OCI-LY1 (cell line): ENCODE measurements around the gene ARHGAP22.

Source experiments
- H2AFZ ChIP-seq: fragments of 200-600 bp; sonication (generic), shearing (Covaris generic); 2 replicates; pipeline ENCODE4 v1.6.0; 2014; ENCODE audit warnings: antibody characterized with exemption, mild to moderate bottlenecking, low read length
- H3F3A ChIP-seq: fragments of 200-600 bp; sonication (generic), shearing (Covaris generic); 2 replicates; pipeline ENCODE4 v1.6.0; 2014; ENCODE audit warnings: mild to moderate bottlenecking, antibody characterized with exemption, low read length, moderate library complexity; ENCODE audit not compliant: insufficient read depth
- H3K27ac ChIP-seq: fragments of 200-600 bp; sonication (generic); 2 replicates; pipeline ENCODE4 v1.5.1; 2014; ENCODE audit warnings: low read length, mixed run types, mild to moderate bottlenecking, low read depth; ENCODE audit not compliant: poor library complexity, severe bottlenecking
- H3K27me3 ChIP-seq: fragments of 200-600 bp; sonication (generic); 2 replicates; pipeline ENCODE4 v1.6.0; 2014; ENCODE audit warnings: antibody characterized with exemption, mild to moderate bottlenecking, low read length, moderate library complexity; ENCODE audit not compliant: insufficient read depth
- H3K36me3 ChIP-seq: fragments of 200-600 bp; sonication (generic); 2 replicates; pipeline ENCODE4 v1.6.1; 2014; ENCODE audit warnings: mild to moderate bottlenecking, antibody characterized with exemption, low read length, moderate library complexity, mixed read lengths; ENCODE audit not compliant: insufficient read depth
- H3K4me1 ChIP-seq: fragments of 200-600 bp; sonication (generic); 2 replicates; pipeline ENCODE4 v1.5.1; 2014; ENCODE audit warnings: mild to moderate bottlenecking, low read length, moderate library complexity; ENCODE audit not compliant: insufficient read depth, severe bottlenecking
- H3K4me2 ChIP-seq: fragments of 200-600 bp; sonication (generic), shearing (Covaris generic); 2 replicates; pipeline ENCODE4 v1.6.1; 2014; ENCODE audit warnings: low read length
- H3K4me3 ChIP-seq: fragments of 200-600 bp; sonication (generic); 2 replicates; pipeline ENCODE4 v1.5.1; 2014; ENCODE audit warnings: low read length, low read depth, mild to moderate bottlenecking, mixed read lengths; ENCODE audit not compliant: poor library complexity, severe bottlenecking
- H3K79me2 ChIP-seq: fragments of 200-600 bp; shearing (Covaris generic); 2 replicates; pipeline ENCODE4 v1.6.1; 2016; ENCODE audit warnings: mixed run types, low read length, mixed read lengths; ENCODE audit not compliant: insufficient read depth
- H3K9ac ChIP-seq: fragments of 200-600 bp; sonication (generic), shearing (Covaris generic); 2 replicates; pipeline ENCODE4 v1.6.1; 2014; ENCODE audit warnings: mild to moderate bottlenecking, low read length, mixed read lengths
- H3K9me2 ChIP-seq: fragments of 200-600 bp; sonication (generic), shearing (Covaris generic); 2 replicates; pipeline ENCODE4 v1.6.1; 2014; ENCODE audit warnings: low read depth, mild to moderate bottlenecking, low read length, mixed read lengths
- H3K9me3 ChIP-seq: fragments of 200-600 bp; shearing (Covaris generic); 2 replicates; pipeline ENCODE4 v1.6.1; 2014; ENCODE audit warnings: low read length, mixed read lengths
- H4K20me1 ChIP-seq: fragments of 200-600 bp; sonication (generic), shearing (Covaris generic); 2 replicates; pipeline ENCODE4 v1.6.0; 2016; ENCODE audit warnings: mild to moderate bottlenecking, low read length; ENCODE audit not compliant: insufficient read depth
- EZH2 ChIP-seq: fragments of 200-600 bp; sonication (generic), shearing (Covaris generic); IDR thresholded peaks from 2 replicates; pipeline ENCODE4 v1.8.0; 2017; ENCODE audit warnings: borderline replicate concordance, mixed run types, mild to moderate bottlenecking, antibody characterized with exemption, low read length, moderate library complexity, mixed read lengths
- TF ChIP-seq, protein P1 (sequence below): fragments of 200-600 bp; sonication (generic), shearing (Covaris generic); IDR thresholded peaks from 2 replicates; pipeline ENCODE4 v1.5.1; 2017; ENCODE audit warnings: mild to moderate bottlenecking, antibody characterized with exemption, low read length, moderate library complexity, mixed read lengths

Gene ARHGAP22

DNA sequence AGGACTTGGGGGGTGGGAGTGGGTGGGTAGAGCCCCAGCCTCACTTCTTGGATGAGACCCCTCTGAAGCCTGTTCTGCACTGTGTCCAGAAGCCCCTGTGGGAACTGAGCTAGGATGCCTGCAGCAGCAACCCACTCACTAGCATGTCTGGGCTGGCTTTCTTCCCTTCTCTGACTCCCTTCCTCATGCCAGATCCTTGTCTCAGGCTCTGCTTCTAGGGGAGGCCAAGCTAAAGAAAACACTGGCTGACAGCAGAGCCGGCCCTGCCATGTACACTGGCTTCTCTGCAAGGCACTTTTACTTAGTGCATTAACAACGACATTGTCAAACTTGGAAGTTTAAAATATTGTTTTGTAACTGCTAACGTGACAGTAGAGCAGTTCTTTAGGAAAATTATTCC is 50.2 kb downstream of the ARHGAP22 start:
- Histone ChIP-seq H3K4me1 (no peaks in the 10 kb centered on the region), H3K9ac (no peak overlapping the region), H3K79me2 (no peaks in the 10 kb centered on the region), H3K9me3 (no peaks in the 10 kb centered on the region), H3K4me3 (no peak overlapping the region), H3F3A (no peaks in the 10 kb centered on the region), H2AFZ (no peak overlapping the region), H3K4me2 (no peak overlapping the region), H3K36me3 (no peaks in the 10 kb centered on the region), H3K27ac (no peak overlapping the region), H4K20me1 (no peaks in the 10 kb centered on the region), H3K27me3 (no peaks in the 10 kb centered on the region), H3K9me2 (no peaks in the 10 kb centered on the region)
- TF ChIP-seq, protein P1, sequence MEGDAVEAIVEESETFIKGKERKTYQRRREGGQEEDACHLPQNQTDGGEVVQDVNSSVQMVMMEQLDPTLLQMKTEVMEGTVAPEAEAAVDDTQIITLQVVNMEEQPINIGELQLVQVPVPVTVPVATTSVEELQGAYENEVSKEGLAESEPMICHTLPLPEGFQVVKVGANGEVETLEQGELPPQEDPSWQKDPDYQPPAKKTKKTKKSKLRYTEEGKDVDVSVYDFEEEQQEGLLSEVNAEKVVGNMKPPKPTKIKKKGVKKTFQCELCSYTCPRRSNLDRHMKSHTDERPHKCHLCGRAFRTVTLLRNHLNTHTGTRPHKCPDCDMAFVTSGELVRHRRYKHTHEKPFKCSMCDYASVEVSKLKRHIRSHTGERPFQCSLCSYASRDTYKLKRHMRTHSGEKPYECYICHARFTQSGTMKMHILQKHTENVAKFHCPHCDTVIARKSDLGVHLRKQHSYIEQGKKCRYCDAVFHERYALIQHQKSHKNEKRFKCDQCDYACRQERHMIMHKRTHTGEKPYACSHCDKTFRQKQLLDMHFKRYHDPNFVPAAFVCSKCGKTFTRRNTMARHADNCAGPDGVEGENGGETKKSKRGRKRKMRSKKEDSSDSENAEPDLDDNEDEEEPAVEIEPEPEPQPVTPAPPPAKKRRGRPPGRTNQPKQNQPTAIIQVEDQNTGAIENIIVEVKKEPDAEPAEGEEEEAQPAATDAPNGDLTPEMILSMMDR = no peak
- no peak for TF ChIP-seq EZH2

- Histone ChIP-seq H3K27ac (no peak overlapping the region), H3K27me3 (no peaks in the 10 kb centered on the region), H4K20me1 (no peaks in the 10 kb centered on the region), H3K9ac (no peak overlapping the region), H3K79me2 (no peaks in the 10 kb centered on the region), H3K4me2 (no peak overlapping the region), H3F3A (no peaks in the 10 kb centered on the region), H3K4me1 (no peaks in the 10 kb centered on the region), H3K9me2 (no peaks in the 10 kb centered on the region), H3K36me3 (no peaks in the 10 kb centered on the region), H3K4me3 (no peak overlapping the region), H2AFZ (no peak overlapping the region), H3K9me3 (no peaks in the 10 kb centered on the region)
- TF ChIP-seq EZH2 = no peak
- TF ChIP-seq, protein P1 = no peak
These were observed 50.6 kb downstream of the ARHGAP22 start for GRCh38 chr10:48554246-48554645.

DNA sequence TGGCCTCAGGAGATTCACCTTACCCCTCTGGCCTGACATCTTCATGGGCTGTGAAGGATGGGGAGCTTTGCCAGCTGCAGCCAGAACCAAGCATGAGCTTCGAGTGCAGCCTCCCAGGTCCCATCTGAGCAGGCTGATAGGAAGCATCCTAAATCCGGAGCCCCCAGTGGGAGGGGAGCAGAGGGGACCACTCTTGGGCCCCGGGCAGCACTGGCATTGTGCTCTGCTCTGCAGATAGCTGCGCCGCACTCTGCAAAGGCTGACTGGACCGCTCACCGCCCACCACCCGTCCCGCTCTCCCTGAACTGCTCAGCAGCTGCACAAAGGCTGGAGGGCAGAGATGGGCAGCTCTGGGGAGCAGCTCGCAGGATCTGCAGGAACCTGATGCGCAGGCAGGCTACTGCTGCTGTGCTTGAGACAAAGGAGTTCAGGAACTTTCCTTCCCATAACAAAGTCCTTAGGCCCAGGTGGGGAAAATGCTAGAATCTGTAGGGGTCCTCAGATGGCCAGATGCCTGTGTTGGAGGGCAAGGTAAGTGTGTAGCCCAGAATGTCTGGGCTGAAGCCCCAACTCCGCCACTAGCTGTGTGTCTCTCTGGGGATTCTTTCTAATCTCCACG is 51.8 kb downstream of the ARHGAP22 start:
- Histone ChIP-seq H3K9ac (no peak overlapping the region), H3K9me3 (no peaks in the 10 kb centered on the region), H3K27me3 (no peaks in the 10 kb centered on the region), H3K36me3 (no peaks in the 10 kb centered on the region), H3K9me2 (no peaks in the 10 kb centered on the region), H3K4me3 (no peak overlapping the region), H3K4me1 (no peaks in the 10 kb centered on the region), H2AFZ (no peak overlapping the region), H3F3A (no peaks in the 10 kb centered on the region), H3K79me2 (no peaks in the 10 kb centered on the region), H4K20me1 (no peaks in the 10 kb centered on the region), H3K27ac (no peak overlapping the region), H3K4me2 (no peak overlapping the region)
- no peak for TF ChIP-seq EZH2
- TF ChIP-seq, protein P1 = no peak
